HAP-1 (cell line): ENCODE data around the gene MAP4K2.

ENCODE experiments used
- DNase-seq, 2 experiments: peaks; one replicate each; pipeline ENCODE4 v3.0.0-alpha.2; 2016 to 2020; ENCODE audit warnings: low spot score in 2 of 2
- H3K27me3 ChIP-seq: fragments of 250-450 bp; sonication (Bioruptor Pico); 2 replicates; pipeline ENCODE4 v1.5.1; 2020; ENCODE audit warnings: low read depth, mild to moderate bottlenecking, moderate library complexity
- H3K36me3 ChIP-seq: fragments of 250-450 bp; sonication (Bioruptor Pico); replicated peaks from 2 replicates; pipeline ENCODE4 v1.5.1; 2020; ENCODE audit warnings: mild to moderate bottlenecking
- H3K4me1 ChIP-seq: fragments of 250-450 bp; sonication (Bioruptor Pico); 2 replicates; pipeline ENCODE4 v1.5.1; 2020; ENCODE audit warnings: mild to moderate bottlenecking
- H3K4me3 ChIP-seq: fragments of 250-450 bp; sonication (Bioruptor Pico); 2 replicates; pipeline ENCODE4 v1.5.1; 2020; ENCODE audit warnings: mild to moderate bottlenecking, moderate library complexity
- H3K9me3 ChIP-seq: fragments of 250-450 bp; sonication (Bioruptor Pico); 2 replicates; pipeline ENCODE4 v1.5.1; 2020; ENCODE audit warnings: mild to moderate bottlenecking, moderate library complexity
- in situ Hi-C: fragments of 300-500 bp; cut with MboI; formaldehyde crosslinking; loops from 3 replicates; pipeline ENCODE4 v1.14.3; 2020; ENCODE audit warnings: low sequenced_read_pairs, inconsistent platforms, mixed read lengths

The MAP4K2 gene

DNA sequence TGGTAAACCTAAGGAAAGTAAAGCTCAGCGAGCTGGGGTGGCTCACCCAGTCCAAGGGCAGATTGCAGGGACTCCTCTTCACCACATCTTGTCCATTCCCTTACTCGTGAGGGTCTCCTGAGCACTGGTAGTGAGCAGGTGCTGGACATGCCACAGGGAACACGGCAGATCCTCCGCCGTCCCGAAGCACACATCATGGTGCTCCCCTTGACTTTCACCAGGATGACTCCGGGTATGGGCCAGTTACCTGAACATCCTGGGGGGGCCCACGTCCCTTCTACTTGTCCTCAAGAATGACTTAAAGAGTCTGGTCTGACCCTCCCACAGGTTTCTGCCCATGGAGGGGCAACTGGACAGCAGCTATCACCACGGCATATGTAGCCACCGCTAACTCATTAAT is 16.7 kb downstream of the MAP4K2 start:
- no peak for DNase-seq
- H3K9me3 ChIP-seq = no peaks in the 10 kb centered on the region
- in situ Hi-C loops = no loop called here

DNA sequence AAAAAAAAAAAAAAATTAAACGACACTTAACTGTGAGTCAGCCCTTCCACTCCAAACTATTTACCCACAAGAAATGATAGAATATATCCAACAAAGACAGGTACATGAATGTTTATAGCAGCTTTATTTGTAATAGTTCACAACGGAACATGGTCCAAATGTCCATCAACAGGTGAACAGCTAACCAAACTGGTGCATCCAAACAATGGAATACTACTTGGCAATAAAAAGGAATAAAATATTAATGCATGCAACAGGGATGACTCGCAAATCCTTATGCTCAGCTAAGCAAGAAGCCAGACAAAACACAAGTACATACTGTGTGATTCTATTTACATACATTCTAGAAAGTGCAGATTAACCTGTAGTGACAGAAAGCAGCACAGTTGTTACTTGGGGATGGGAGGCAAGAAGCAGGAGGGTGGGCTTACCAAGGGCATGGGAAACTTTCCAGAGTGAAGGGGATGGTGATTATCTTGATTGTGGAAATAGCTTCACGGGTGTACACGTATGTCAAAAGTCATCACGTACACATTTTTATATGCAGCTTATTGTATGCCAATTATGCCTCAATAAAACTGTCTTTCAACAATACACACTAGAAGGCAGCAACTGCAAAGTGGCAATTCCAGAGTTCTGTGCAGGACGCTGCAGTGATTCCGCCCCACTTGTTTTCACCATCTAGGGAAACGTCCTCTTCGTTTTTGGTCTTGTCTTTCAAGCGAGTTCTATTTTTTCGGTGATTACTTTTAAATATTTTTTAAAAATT is 18.0 kb downstream of the MAP4K2 start:
- Histone ChIP-seq H3K9me3 (no peaks in the 10 kb centered on the region), H3K36me3 (no peaks in the 10 kb centered on the region; the same call in none of the 2 replicates), H3K4me3 (no peak overlapping the region), H3K27me3 (no peaks in the 10 kb centered on the region), H3K4me1 (peaks cover 6% of the 10 kb centered on the region)
- in situ Hi-C loops = no loop called here
- no peak for DNase-seq

More for the DNA sequence above, 16.7 kb downstream of the MAP4K2 start:
- no peak overlapping the region for H3K4me3 ChIP-seq
- H3K36me3 ChIP-seq = no peaks in the 10 kb centered on the region; the same call in 1 of the 2 replicates
- peaks cover 6% of the 10 kb centered on the region for H3K4me1 ChIP-seq
- no peaks in the 10 kb centered on the region for H3K27me3 ChIP-seq

DNA sequence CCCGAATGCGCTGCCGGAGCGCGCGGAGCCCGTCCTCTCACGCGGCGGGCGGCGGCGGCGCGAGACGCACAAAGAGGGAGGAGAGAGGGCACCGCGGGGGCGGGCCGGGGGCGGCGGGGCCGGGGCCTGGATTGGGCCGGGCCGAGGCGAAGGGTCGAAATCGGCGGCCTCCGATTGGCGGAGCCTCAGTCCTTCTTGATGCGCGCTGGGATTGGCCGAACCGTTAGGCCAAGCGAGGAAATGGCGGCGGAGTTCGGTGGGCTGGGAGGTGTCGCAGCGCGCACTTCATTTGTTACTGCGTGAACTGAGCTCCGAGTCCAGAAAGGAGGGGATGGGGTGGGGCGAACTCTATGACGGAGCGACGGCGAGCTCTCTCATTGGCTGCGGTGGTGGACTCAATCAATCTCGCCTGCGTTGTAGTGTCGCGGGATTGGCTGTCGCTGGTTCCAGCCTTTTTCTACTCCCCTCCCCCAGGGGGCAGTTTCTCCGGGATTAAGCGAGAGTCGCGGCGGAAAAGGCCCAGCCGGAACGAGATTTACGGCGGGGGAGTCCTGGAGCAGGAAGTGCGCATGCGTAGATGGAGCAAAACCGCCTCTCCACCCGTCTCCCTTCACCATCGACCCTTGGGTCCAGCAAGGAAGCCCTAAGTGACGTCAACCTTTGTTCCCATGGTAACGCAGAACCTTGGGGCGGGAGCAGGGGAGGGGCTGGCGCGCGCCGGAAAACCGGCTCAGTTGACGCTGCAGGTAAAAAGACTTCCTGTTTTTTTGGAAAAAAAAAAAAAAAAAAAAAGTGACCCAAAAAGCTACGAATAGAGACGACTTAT is 24.3 kb downstream of the MAP4K2 start, which contains the start of gene SF1:
Gene SF1, minus strand, starts transcription at position 70 of the 826 bp plus-strand sequence. CDS start 150 bp downstream, outside the sequence.
- peak; percentile 99 to 100 for DNase-seq
- Histone ChIP-seq H3K4me1 (peaks cover 9% of the 10 kb centered on the region), H3K27me3 (no peaks in the 10 kb centered on the region), H3K36me3 (peaks cover 39% of the 10 kb centered on the region), H3K4me3 (peak within 1 kb of the TSS; percentile 72), H3K9me3 (no peaks in the 10 kb centered on the region)
- in situ Hi-C loops = no loop called here

DNA sequence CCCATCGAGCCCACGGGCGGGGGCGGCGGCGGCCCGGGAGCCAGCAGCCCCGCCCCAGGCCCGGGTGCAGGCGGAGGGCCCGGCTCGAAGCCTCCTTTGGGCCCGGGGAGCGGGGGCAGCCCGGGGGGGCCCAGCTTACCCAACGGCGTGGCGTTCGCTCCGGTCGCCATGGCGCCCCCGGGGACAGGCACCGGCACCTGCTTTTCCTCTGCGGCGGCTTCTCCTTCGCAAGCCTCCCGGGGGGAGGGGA is 24.9 kb downstream of the MAP4K2 start:
- Histone ChIP-seq H3K4me1 (peaks cover 9% of the 10 kb centered on the region), H3K9me3 (no peaks in the 10 kb centered on the region), H3K4me3 (peak overlapping the region; percentile 67), H3K36me3 (peaks cover 44% of the 10 kb centered on the region), H3K27me3 (no peaks in the 10 kb centered on the region)
- DNase-seq = no peak
- in situ Hi-C loops = no loop called here

DNA sequence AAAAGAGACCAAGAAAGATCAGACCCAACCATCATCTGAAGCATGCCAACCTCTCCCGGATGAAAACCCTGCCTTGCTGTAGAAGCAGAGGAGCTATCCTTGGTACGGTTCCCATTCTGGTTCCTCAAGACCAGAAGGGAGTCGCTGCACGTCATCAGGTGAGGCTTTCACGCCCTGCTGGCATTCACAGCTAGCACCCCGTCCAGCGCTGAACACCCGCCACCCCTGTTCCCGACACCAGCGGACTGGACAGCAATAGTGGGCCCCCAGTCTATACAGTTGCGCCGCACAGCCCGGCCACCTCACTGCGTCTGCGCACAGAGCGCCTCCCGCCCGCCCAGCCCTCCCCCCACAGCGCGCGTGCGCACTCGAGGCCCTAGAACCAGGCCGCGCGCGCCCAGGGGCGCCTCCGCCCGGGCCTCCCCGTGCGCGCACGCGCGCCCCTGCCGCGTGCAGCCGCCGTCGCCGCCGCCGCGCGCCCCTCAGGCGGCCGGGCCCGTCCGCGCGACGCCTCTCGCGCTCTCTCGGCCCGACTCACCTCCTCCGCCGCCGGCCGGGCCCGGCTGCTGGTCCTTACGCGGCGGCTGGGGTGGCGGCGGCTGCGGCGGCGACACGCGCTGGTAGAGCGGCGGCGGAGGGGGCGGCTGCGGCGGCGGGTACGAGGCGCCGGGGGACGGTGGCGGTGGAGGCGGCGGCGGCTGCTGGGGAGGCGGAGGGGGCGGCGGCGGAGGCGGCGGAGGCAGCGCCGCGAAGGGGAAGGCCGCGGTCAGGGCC is 25.4 kb downstream of the MAP4K2 start:
- DNase-seq = peak; percentile 65 to 84
- Histone ChIP-seq H3K27me3 (no peaks in the 10 kb centered on the region), H3K4me1 (peaks cover 9% of the 10 kb centered on the region), H3K4me3 (peak overlapping the region; percentile 72), H3K9me3 (no peaks in the 10 kb centered on the region), H3K36me3 (peaks cover 49% of the 10 kb centered on the region)
- in situ Hi-C loops = no loop called here

DNA sequence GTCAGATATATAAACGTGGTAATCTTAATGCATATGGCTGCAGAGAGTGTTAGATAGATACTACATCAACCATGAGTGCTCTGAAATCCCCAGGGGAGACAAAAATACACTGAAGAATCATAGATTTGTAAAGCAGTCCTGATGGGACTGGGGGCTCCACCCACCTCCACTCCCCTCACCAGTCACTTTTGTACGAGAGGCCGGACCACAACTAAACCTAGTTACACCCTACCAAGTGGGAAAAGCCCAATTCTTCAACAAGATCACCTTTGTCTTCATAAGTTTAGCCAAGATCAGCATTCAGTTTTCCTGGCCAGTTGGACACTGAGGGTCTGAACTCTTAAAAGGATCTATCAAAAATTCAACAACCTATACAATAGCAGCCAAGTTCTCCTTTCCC is 26.1 kb downstream of the MAP4K2 start:
- Histone ChIP-seq H3K4me3 (peak overlapping the region; percentile 72), H3K27me3 (no peaks in the 10 kb centered on the region), H3K36me3 (peaks cover 57% of the 10 kb centered on the region), H3K4me1 (peaks cover 3% of the 10 kb centered on the region), H3K9me3 (no peaks in the 10 kb centered on the region)
- in situ Hi-C loops = no loop called here
- DNase-seq = no peak

DNA sequence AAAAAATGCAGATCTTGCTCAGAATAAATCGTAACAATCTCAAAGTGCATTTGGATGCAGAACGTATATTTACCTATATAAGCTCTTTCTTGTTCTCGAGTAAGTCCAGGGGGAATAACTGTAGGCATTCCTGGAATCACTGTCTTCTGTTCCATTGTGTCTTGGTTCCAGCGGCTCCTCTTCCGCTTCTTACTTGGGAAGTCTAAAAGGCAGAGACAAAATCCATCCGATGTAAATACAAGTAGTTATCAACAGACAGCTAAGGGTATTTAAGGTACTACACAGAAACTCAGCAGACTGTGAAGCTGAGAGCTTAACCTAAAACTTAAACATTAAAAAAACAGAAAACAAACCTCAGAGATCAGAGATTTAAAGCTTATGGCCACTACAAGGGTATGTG is 26.6 kb downstream of the MAP4K2 start:
- Histone ChIP-seq H3K36me3 (peaks cover 62% of the 10 kb centered on the region), H3K4me3 (peak overlapping the region; percentile 72; the same call in 1 of the 2 replicates)
- in situ Hi-C loops = no loop called here

DNA sequence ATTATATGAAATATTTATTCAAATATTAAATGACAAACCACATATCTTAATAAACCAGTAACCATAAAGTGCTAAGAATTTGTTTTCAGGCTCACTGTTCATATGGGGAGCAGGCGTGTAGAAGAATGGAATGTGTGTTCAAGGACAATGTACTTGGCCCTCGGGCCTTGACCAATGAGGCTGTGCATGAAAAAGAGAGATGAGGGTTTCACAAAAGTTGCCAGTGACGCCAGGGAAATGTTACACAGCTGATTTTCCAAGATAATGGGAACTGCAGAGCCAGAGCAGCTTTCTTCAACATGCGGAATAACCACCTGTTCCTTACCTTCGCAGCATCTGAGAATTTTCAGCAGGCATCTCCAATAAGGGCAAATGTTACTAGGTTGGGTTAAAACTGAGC is 28.9 kb downstream of the MAP4K2 start:
- no peak overlapping the region for H3K4me3 ChIP-seq
- peaks cover 3% of the 10 kb centered on the region for H3K4me1 ChIP-seq
- peaks cover 84% of the 10 kb centered on the region for H3K36me3 ChIP-seq
- no peaks in the 10 kb centered on the region for H3K9me3 ChIP-seq
- in situ Hi-C loops = no loop called here
- no peak for DNase-seq
- no peaks in the 10 kb centered on the region for H3K27me3 ChIP-seq

More for the DNA sequence above, 26.6 kb downstream of the MAP4K2 start:
- Histone ChIP-seq H3K27me3 (no peaks in the 10 kb centered on the region), H3K9me3 (no peaks in the 10 kb centered on the region), H3K4me1 (peaks cover 3% of the 10 kb centered on the region)
- DNase-seq = no peak

GRCh38 chr11:64772303-64773018 is 30.6 kb downstream of the MAP4K2 start:
- H3K4me3 ChIP-seq = no peak overlapping the region
- peaks cover 3% of the 10 kb centered on the region for H3K4me1 ChIP-seq
- H3K9me3 ChIP-seq = no peaks in the 10 kb centered on the region

DNA sequence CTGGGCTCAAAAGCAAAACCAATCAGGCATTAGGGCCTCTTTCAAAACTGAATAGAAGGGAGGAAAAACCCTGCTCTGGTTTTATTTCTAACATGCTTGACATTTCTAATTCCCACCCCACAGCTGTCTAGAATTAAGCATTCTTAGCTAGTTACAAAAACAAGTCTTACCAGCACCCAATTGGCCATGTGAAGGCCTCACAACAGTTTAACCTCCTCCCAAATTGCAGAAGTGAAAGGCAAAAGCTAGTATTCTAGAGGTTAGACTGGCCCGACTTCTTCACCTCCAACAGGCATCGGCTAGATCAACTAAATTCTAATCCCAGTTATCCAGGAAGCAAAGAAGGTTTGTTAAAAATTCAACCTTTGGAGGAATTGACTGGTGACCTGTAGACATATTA is 31.2 kb downstream of the MAP4K2 start:
- DNase-seq = no peak
- Histone ChIP-seq H3K4me1 (peaks cover under 1% of the 10 kb centered on the region; the same call in 1 of the 2 replicates), H3K9me3 (no peaks in the 10 kb centered on the region), H3K27me3 (no peaks in the 10 kb centered on the region), H3K4me3 (no peak overlapping the region), H3K36me3 (peaks cover 100% of the 10 kb centered on the region)
- in situ Hi-C loops = no loop called here

More at GRCh38 chr11:64772303-64773018, 30.6 kb downstream of the MAP4K2 start:
- in situ Hi-C loops = no loop called here
- Histone ChIP-seq H3K36me3 (peaks cover 100% of the 10 kb centered on the region), H3K27me3 (no peaks in the 10 kb centered on the region)
- DNase-seq = no peak

DNA sequence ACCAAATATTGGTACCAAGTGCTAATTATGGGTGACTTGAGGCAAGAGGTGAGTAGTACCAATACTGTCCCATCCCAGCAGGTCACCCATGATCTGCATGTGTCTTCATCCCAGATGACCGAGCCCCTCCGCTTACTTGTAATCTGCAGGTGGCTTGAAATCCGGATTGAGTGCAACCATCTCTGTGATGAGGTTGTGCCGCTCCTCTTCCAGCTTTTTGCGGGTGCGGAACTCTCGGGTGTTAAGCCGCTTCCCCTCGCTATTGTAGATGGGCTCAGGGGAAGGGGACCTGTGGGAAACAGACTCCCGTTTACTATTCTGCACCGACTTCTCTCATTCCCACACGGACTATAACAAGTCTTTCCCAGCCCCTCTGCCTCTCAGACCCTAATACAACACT is 32.9 kb downstream of the MAP4K2 start:
- DNase-seq = no peak
- H3K4me3 ChIP-seq = no peak overlapping the region
- in situ Hi-C loops = no loop called here
- peaks cover 97% of the 10 kb centered on the region for H3K36me3 ChIP-seq
- no peaks in the 10 kb centered on the region for H3K9me3 ChIP-seq
- no peaks in the 10 kb centered on the region for H3K4me1 ChIP-seq
- H3K27me3 ChIP-seq = no peaks in the 10 kb centered on the region

DNA sequence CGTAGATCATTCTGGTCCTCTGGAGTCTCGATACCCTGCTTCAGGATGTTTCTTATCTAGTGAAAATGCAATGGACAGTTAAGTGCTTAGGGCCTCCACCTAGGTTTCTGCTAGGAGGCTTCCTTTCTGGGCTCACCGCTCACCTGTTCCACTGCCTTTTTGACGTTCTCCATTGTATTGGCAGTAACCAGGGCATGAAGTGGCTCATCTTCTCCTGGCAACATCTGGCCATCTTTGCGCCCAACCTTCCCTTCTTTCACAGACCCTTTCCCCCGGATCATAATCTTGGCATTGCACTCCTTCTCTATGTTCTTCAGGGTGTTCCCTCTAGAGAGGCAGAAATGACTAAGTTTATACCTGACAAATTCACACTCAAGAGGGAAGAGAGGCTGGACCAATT is 33.7 kb downstream of the MAP4K2 start:
- H3K36me3 ChIP-seq = peaks cover 97% of the 10 kb centered on the region
- DNase-seq = no peak
- no peaks in the 10 kb centered on the region for H3K4me1 ChIP-seq
- no peaks in the 10 kb centered on the region for H3K9me3 ChIP-seq
- in situ Hi-C loops = no loop called here
- no peak overlapping the region for H3K4me3 ChIP-seq
- no peaks in the 10 kb centered on the region for H3K27me3 ChIP-seq

GRCh38 chr11:64768300-64768694 is 34.7 kb downstream of the MAP4K2 start:
- Histone ChIP-seq H3K27me3 (no peaks in the 10 kb centered on the region), H3K4me1 (no peaks in the 10 kb centered on the region), H3K4me3 (no peak overlapping the region), H3K36me3 (peaks cover 97% of the 10 kb centered on the region), H3K9me3 (no peaks in the 10 kb centered on the region)
- in situ Hi-C loops = no loop called here
- no peak for DNase-seq
